Ramos (cell line): Measurements from ENCODE around the gene ZCCHC14.

Experiments used
- in situ Hi-C: fragments of 300-500 bp; cut with MboI; formaldehyde crosslinking; loops from one replicate; pipeline ENCODE4 v1.14.3; 2022; ENCODE audit warnings: low sequenced_read_pairs; ENCODE audit not compliant: unreplicated experiment

The ZCCHC14 gene

GRCh38 chr16:87438611-87438985 is 54.2 kb downstream of the ZCCHC14 start:
- in situ Hi-C loops, result no loop called here

- in situ Hi-C loops, result no loop called here
Measured at GRCh38 chr16:87437911-87438610, 54.8 kb downstream of the ZCCHC14 start.

- in situ Hi-C loops, result no loop called here
Measured at GRCh38 chr16:87437327-87437726, 55.5 kb downstream of the ZCCHC14 start.

- in situ Hi-C loops, result no loop called here
Measured at GRCh38 chr16:87436225-87437172, 56.3 kb downstream of the ZCCHC14 start.

GRCh38 chr16:87435372-87436224 is 57.2 kb downstream of the ZCCHC14 start:
- in situ Hi-C loops, result no loop called here

GRCh38 chr16:87434146-87434667 is 58.6 kb downstream of the ZCCHC14 start:
- in situ Hi-C loops, result no loop called here

- in situ Hi-C loops, result no loop called here
Measured at GRCh38 chr16:87432330-87432915, 60.4 kb downstream of the ZCCHC14 start.

- in situ Hi-C loops, result no loop called here
Measured at GRCh38 chr16:87431926-87432325, 60.9 kb downstream of the ZCCHC14 start.

- in situ Hi-C loops, result no loop called here
Measured at GRCh38 chr16:87426423-87427215, 66.2 kb downstream of the ZCCHC14 start.

GRCh38 chr16:87425941-87426340 is 66.9 kb downstream of the ZCCHC14 start:
- in situ Hi-C loops, result no loop called here

GRCh38 chr16:87424266-87424665 is 68.6 kb downstream of the ZCCHC14 start:
- in situ Hi-C loops, result no loop called here

- in situ Hi-C loops, result no loop called here
Measured at GRCh38 chr16:87423429-87423828, 69.4 kb downstream of the ZCCHC14 start.

- in situ Hi-C loops, result no loop called here
Measured at GRCh38 chr16:87422106-87422505, 70.7 kb downstream of the ZCCHC14 start.

- in situ Hi-C loops, result no loop called here
Measured at GRCh38 chr16:87421003-87421912, 71.6 kb downstream of the ZCCHC14 start.

- in situ Hi-C loops, result no loop called here
Measured at GRCh38 chr16:87420026-87421002, 72.5 kb downstream of the ZCCHC14 start.

GRCh38 chr16:87418644-87419043 is 74.2 kb downstream of the ZCCHC14 start:
- in situ Hi-C loops, result no loop called here

- in situ Hi-C loops, result no loop called here
Measured at GRCh38 chr16:87418216-87418615, 74.6 kb downstream of the ZCCHC14 start.
